Activated T-helper 1 cell treated with Interleukin-2 at 50 U/mL for 16 hours (primary cell): ENCODE measurements around the gene NME8.

Experiments used
- DNase-seq: peaks from one replicate; pipeline ENCODE4 v3.0.0-alpha.2; 2020; ENCODE audit warnings: low read depth

The NME8 gene

GRCh38 chr7:37933018-37933566 lies 84.7 kb downstream of the NME8 start:
- no peak for DNase-seq

- no peak for DNase-seq
Measured at GRCh38 chr7:37942934-37943610, 94.7 kb downstream of the NME8 start.

GRCh38 chr7:37943905-37944736 lies 95.7 kb downstream of the NME8 start:
- no peak for DNase-seq

- DNase-seq = no peak
Measured at GRCh38 chr7:37944737-37945054, 96.3 kb downstream of the NME8 start.

GRCh38 chr7:37945336-37945735 lies 96.9 kb downstream of the NME8 start:
- no peak for DNase-seq

- no peak for DNase-seq
Measured at GRCh38 chr7:37947138-37947940, 98.9 kb downstream of the NME8 start.

- DNase-seq = no peak
Measured at GRCh38 chr7:37947941-37948210, 99.5 kb downstream of the NME8 start.
